NCI-H226 (cell line): ENCODE data around the gene COL6A1.
"Not testable (repeated sequence)": the region's sequence is repeated elsewhere in the genome, so short reads cannot be mapped to it uniquely, and the experiment has no call there.

Source experiments
- DNase-seq: peaks from one replicate; pipeline ENCODE4 v3.0.0-alpha.2; 2015

The COL6A1 gene

GRCh38 chr21:45947296-45947695, 34.3 kb upstream of the COL6A1 start:
- no peak for DNase-seq

DNA sequence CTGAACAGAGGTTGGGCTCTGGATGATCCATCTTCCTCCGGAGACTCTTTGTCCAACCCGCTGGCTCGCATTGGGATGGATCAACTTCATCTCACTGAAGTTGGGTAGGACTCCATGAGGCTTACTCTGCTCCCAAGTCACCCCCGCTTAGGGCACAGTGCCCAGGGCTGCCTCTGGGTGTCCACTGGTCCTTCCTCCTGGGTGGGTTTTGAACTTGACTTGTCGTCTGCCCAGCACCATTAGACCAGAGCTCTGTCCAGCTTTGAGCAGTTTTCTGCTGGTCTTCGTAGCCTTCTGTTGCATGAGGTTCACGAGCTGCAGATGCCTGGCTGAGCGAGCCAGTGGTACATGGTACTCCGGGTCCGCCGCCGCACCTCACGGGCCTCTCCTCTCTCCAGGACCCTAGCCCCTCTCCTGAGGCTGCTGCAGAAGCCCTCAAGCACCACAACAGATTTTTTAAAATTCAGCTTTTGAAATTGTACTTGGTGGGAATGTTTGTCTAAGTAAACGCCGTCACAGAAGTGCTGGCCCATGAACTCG, 33.8 kb upstream of the COL6A1 start:
- DNase-seq = no peak

DNA sequence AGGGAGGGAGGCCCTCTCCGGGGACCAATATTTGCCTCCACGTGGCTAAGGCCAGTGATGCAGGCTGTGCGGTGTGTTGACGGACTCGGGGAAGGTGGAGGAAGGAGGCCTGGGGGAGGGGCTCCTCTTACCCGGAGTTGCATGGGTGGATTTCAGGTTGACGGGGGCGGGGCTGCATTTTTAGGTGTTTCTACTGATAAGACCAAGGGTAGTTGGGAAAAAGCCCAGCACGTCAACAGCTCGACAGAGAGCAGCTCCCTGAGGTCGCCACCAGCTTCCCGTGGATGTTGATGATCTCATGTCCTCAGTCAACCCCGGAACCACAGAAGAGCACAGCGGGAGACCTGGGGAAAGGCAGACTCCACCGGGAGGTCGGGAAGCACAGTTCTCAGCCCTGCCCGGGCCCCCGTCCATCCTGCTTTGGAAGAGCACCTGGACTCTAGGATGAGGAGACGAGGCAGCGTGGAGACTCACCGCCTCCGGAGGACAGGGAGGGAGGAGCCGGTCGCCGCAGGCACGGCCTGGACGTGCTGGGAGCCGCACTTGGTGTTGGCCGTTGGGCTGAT, 32.9 kb upstream of the COL6A1 start:
- DNase-seq = no peak

- no peak for DNase-seq
Observed at GRCh38 chr21:45949928-45950739, 31.4 kb upstream of the COL6A1 start.

DNA sequence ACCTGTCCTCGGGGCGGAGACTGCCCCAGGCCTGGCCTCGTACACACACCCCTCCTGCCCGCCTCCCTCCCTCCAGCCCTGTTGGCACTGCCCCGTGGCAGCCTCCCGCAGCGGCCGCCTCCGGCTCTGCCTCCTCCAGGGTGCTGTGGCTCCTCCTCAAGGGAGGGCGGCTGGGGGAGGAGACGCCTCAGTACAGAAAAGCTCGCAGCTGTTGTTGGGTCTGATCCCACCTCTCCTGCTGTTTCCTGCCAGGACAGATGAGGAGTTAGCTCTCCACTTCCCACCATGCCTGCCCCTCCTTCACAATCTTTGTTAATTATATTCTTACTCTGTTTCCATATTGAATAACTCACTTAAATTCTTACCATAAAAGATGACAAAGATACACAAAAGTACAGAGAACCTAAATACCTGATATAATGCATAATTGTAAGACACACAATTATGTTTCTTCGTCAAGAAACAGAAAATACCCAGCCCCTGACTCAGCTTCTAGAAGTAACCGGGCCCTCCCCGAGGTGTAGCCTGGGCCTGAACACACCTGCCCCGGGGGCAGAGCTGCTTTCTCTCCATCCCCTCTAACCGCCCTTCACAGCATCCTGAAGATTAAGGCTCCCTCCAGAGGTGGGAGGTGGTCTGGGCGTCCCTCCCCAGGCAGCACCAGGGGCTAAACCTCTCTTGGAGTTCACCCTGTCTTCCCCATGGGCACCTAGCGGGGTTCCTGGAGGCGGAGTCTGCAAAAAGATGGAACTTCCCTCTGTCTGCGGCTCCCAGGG, 30.6 kb upstream of the COL6A1 start:
- DNase-seq = peak; percentile 84

DNA sequence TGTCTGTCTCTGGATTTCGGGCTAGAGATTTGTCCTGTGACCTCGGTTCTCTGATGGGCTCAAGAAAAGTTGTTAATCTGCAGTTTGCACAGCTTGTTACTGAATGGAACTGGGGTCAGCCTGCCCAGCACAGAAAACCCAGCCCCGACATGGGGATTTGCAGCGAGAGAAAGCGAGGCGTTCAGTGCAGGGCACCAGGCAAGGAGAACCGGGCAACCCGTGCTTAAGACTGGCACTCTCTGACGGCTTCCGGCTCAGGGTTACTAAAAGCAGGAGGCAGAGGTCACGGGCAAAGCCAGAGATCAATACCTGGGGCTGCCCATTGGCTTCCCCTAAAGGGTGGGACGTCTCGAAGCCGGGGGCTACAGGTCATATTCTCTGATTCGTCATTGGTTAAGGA, 29.9 kb upstream of the COL6A1 start:
- no peak for DNase-seq

DNA sequence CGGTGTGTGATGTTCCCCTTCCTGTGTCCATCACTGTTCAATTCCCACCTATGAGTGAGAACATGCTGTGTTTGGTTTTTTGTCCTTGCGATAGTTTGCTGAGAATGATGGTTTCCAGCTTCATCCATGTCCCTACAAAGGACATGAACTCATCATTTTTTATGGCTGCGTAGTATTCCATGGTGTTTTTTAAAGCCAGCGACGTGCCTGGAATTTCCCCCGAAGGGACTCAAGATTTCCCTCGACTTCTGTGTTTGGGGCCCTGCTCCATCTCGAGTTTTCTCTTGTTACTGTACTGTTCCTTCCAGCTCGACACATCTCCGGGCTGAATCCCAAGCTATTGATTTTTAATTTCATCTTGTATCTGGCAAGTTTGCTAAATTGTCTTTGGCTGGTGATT, 29.0 kb upstream of the COL6A1 start:
- not testable (repeated sequence) for DNase-seq

- DNase-seq = no peak
Observed at GRCh38 chr21:45952974-45953373, 28.6 kb upstream of the COL6A1 start.

GRCh38 chr21:45954261-45954660, 27.3 kb upstream of the COL6A1 start:
- DNase-seq = no peak

GRCh38 chr21:45954921-45955320, 26.6 kb upstream of the COL6A1 start:
- no peak for DNase-seq

- DNase-seq = no peak
Observed at GRCh38 chr21:45957551-45957950, 24.0 kb upstream of the COL6A1 start.

DNA sequence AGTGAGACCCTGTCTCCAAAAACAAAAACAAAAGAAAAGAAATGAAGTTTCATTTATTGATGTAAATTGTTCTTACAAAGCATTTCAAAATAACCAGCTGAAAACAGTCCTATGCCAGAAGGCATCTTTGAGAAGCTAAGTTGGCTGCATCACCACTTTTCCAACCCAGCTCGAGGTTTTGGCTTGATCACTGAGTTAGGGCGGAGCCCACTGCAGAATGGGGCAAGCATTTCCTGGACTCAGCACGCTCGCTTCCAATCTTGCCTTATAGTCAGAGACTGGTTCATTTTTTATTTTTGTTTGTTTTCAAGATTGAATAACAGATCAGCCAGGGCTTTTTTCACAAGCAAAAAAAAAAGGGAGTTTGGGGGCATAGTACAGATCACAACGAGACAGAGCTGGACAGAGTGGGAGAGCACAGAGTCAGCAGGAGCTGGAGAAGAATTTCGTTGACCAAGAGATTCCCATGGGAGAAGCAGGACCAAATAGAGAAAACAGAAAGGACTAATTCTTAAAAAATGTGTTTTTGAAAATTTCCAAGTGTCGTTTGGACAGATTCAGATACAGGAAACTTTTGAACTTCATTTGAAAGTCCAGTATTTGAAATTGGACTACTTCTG, 23.5 kb upstream of the COL6A1 start:
- no peak for DNase-seq

DNA sequence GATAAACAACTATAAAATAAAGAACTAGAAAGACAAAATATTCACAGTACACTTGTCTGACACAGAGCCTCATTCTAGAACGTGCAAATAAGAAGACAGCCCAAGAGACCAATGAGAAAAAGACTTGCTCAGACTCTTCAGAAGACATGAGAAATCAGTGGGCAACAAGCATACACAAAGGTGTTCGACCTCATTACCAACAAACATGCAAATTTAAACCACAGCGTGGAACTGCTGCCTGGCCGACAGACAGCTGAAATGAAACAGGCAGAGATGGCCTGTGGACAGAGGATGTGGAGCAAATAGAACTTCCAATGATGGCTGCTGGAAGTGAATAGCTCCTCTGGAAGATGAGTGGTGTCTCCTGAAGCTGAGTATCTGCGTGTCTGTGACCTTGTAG, 22.4 kb upstream of the COL6A1 start:
- DNase-seq = no peak

DNA sequence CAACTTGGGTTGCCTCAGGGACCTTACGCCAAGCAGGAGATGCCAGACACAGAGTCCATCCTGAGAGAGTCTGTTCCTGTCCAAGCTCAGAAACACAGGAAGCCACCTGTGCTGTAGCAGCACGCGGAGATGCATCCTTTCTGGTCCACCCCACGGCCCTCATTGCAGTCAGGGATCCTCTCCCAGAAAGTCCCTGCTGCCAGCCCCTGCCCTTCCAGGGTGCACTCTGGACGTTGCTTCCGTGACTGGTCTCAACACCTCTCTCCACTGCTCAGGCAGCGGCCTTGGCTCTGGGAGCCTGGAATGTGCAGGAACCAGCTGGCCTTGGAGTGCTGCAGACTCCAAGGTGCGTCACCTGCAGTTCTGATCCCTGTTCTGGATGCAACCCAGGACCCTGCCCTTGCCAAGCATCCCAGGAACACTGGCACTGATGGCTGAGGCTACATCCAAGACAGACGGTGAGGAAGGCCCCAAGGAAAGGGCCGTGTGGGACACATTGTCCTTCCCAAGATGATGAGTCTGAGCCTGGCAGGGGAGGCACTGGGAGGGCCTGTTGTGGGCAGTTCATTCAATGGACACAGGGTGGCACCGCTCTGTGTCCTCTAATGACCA, 21.7 kb upstream of the COL6A1 start:
- DNase-seq = no peak

GRCh38 chr21:45961408-45961807, 20.2 kb upstream of the COL6A1 start:
- DNase-seq = not testable (repeated sequence)

- no peak for DNase-seq
Observed at GRCh38 chr21:45962531-45963231, 18.9 kb upstream of the COL6A1 start.

DNA sequence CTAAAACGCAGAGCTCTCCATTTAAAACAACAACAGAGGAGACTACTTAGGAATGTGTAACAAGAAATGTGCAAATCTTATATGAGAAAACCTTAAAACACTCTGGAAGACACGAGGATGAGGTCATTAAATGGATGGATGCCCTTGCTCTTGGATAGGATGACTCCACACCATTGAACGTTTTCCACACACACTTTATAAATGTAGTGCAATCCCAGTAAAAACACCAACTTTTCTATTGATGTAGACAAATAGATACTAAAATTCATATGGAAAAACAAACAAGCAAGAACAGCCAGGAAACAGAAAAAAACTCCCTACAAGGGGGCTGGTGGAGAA, 18.4 kb upstream of the COL6A1 start:
- no peak for DNase-seq

- no peak for DNase-seq
Observed at GRCh38 chr21:45964649-45965048, 16.9 kb upstream of the COL6A1 start.

GRCh38 chr21:45965084-45965809, 16.3 kb upstream of the COL6A1 start:
- DNase-seq = no peak

DNA sequence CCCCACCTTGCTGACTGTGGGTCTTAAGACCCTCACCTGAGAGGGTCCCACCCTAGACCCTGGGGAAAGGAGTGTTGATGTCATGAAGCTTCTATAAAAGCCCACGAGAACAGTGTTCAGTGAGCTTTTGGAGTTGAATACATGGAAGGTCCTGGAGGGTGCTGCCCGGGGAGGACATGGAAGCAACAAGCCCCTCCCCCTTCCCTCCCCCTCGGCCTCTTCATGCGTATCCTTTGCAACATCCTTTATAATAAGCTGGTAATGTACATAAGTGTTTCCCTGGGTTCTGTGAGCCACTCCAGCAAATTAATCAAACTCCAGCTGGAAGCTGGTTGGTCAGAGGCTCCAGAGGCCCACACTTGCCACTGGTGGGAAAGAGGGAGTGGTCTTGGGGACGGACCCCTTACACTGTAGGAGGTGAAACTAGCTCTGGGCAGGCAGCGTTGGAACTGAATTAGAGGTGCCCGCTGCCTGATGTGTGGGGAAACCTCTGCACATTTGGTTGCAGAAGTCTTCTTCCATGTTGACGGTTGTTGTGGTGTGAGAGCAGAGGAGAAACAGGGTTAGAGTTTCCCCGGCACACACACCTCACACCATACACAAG, 14.7 kb upstream of the COL6A1 start:
- no peak for DNase-seq
